Gastroesophageal sphincter (tissue), 3 donors: ENCODE results near the gene MYRIP.

Source experiments
- POLR2A ChIP-seq, 2 donors: fragments of 450-650 bp; IDR thresholded peaks; one replicate each; pipeline ENCODE4 v1.6.1; 2017; ENCODE audit warnings: antibody characterized with exemption in 2 of 2, mild to moderate bottlenecking in 2 of 2, moderate library complexity in 1 of 2
- TF ChIP-seq, protein P1 (sequence below), 4 experiments: fragments of 200-600 bp in 2 of 4; fragments of 450-650 bp in 2 of 4; sonication (generic) in 1 of 4; IDR thresholded peaks; one replicate each; pipeline ENCODE4 v1.5.1; 2017 to 2019; ENCODE audit warnings: antibody characterized with exemption in 4 of 4, mild to moderate bottlenecking in 2 of 4, moderate library complexity in 2 of 4

GRCh38 chr3:40083066-40083465 lies 273.7 kb downstream of the MYRIP start:
- TF ChIP-seq POLR2A (IDR thresholded peaks at IDR 0.05) = no peak
- TF ChIP-seq, protein P1, sequence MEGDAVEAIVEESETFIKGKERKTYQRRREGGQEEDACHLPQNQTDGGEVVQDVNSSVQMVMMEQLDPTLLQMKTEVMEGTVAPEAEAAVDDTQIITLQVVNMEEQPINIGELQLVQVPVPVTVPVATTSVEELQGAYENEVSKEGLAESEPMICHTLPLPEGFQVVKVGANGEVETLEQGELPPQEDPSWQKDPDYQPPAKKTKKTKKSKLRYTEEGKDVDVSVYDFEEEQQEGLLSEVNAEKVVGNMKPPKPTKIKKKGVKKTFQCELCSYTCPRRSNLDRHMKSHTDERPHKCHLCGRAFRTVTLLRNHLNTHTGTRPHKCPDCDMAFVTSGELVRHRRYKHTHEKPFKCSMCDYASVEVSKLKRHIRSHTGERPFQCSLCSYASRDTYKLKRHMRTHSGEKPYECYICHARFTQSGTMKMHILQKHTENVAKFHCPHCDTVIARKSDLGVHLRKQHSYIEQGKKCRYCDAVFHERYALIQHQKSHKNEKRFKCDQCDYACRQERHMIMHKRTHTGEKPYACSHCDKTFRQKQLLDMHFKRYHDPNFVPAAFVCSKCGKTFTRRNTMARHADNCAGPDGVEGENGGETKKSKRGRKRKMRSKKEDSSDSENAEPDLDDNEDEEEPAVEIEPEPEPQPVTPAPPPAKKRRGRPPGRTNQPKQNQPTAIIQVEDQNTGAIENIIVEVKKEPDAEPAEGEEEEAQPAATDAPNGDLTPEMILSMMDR (IDR thresholded peaks at IDR 0.05) = no peak
